ENCODE data around the gene HOPX. TPM values are rescaled to one million over a fixed set of nuclear protein-coding genes. Genes with fewer than 3 reads are reported as not detected.

Gene HOPX
- total RNA-seq, 1 experiment from 2014 or later, result not detected

GRCh38 chr4:56688094-56688647, 7.1 kb upstream of the HOPX start:
- Histone ChIP-seq H3K4ac (ENCODE audit: low read depth, low read length) (no peak overlapping the region), H3T11ph (ENCODE audit: low read length) (no peak overlapping the region), H3K14ac (ENCODE audit: insufficient read depth, low read length) (no peak overlapping the region), H2BK15ac (ENCODE audit: low read depth, low read length) (no peak overlapping the region), H3K79me1 (ENCODE audit: insufficient read depth, low read depth, low read length, poor library complexity, severe bottlenecking) (no peaks in the 10 kb centered on the region), H2AK5ac (ENCODE audit: insufficient read length, low read length) (no peak overlapping the region), H3K23ac (ENCODE audit: insufficient read length, low read depth, low read length) (no peak overlapping the region), H3K23me2 (ENCODE audit: insufficient read length, low read depth, low read length, poor library complexity, severe bottlenecking) (no peaks in the 10 kb centered on the region), H3K27me3 (ENCODE audit: insufficient read depth, low read length) (no peaks in the 10 kb centered on the region), H2BK12ac (ENCODE audit: insufficient read length, low read depth, low read length) (no peak overlapping the region), H3K18ac (ENCODE audit: insufficient read length, low read depth, low read length) (no peak overlapping the region), H2BK5ac (ENCODE audit: insufficient read length, low read length) (no peak overlapping the region), H4K91ac (ENCODE audit: insufficient read length, low read depth, low read length) (no peak overlapping the region), H3K79me2 (ENCODE audit: insufficient read depth, low read length) (no peaks in the 10 kb centered on the region), H3K56ac (ENCODE audit: insufficient read length, low read depth, low read length) (no peak overlapping the region), H4K20me1 (ENCODE audit: control insufficient read depth, insufficient read depth, insufficient read length) (no peaks in the 10 kb centered on the region), H3K9ac (ENCODE audit: extremely low read depth, insufficient read length, low read length) (no peak overlapping the region), H3K9me3 (ENCODE audit: control insufficient read depth, low read depth, low read length) (no peaks in the 10 kb centered on the region), H2AFZ (ENCODE audit: low read length) (no peak overlapping the region), H3K4me2 (ENCODE audit: insufficient read depth, insufficient read length, low read length) (no peak overlapping the region), H4K8ac (replicated peaks; ENCODE audit: insufficient read length, low read depth, low read length) (no peak overlapping the region), H3K4me1 (ENCODE audit: insufficient read depth, low read length) (no peaks in the 10 kb centered on the region; the same call in 1 of the 2 replicates), H2BK120ac (ENCODE audit: low read depth, low read length, poor library complexity, severe bottlenecking) (no peak overlapping the region), H2BK20ac (ENCODE audit: low read depth, low read length, poor library complexity, severe bottlenecking) (no peak overlapping the region), H3K27ac (ENCODE audit: insufficient read length, low read depth, low read length) (no peak overlapping the region), H4K5ac (ENCODE audit: insufficient read length, low read depth, low read length) (no peak overlapping the region)
- no peak for DNase-seq
- TF ChIP-seq CTCF (conservative IDR thresholded peaks at IDR 0.05), result no peak
- no peak overlapping the region for H3K27ac Mint-ChIP-seq
- no CpG with 5 or more reads among the region's 2 CpGs for WGBS (ENCODE audit: extremely low coverage, insufficient read length, low lambda C conversion rate)
- no peaks in the 10 kb centered on the region for H3K9me3 Mint-ChIP-seq
- H3K36me3 Mint-ChIP-seq (ENCODE audit: insufficient read depth in 1 of 3, low read depth in 3 of 3), result no peaks in the 10 kb centered on the region
- H3K27me3 Mint-ChIP-seq (ENCODE audit: low read depth), result peaks cover 33% of the 10 kb centered on the region
- H3K4me3 Mint-ChIP-seq, result no peak overlapping the region
- peaks cover 17 to 26% of the 10 kb centered on the region in 2 experiments for H3K4me1 Mint-ChIP-seq
